Nucleus accumbens (tissue), 56 donors: Measurements from ENCODE around the gene TMEM179.
"Not testable (repeated sequence)": the region's sequence is repeated elsewhere in the genome, so short reads cannot be mapped to it uniquely, and the experiment has no call there.

Source experiments
- DNase-seq, 56 donors: peaks; one replicate each; lab custom pipeline; 2025; lab: John Stamatoyannopoulos, UW

TMEM179 gene

GRCh38 chr14:104589338-104590195 is 15.0 kb downstream of the TMEM179 start:
- DNase-seq, result no peak

- DNase-seq, result peak in 4 of 56 donors; percentile 22 to 33 (median 24)
These were observed 16.3 kb downstream of the TMEM179 start for GRCh38 chr14:104588066-104588857.

DNA sequence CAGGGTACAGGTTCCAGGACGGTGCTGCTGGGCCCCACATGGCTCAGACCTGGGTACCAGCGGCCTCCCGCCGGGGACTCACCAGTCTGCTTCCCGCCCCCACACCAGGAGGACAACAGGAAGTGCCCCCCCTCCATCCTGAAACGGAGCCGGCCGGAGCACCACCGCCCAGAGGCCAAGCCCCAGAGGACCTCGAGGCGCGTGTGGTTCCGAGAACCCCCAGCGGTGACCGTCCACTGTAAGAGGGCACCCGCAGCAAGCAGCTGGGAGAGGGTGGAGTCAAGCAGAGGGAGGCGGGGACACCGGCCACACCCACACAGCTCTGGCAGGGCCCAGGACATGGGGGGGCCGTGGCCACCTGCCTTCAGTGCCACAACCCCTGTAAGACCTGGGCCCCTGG is 16.9 kb downstream of the TMEM179 start:
- DNase-seq, result no peak

GRCh38 chr14:104586832-104587620 is 17.5 kb downstream of the TMEM179 start:
- DNase-seq, result peak in 11 of 56 donors; percentile 9 to 44 (median 22)

GRCh38 chr14:104585966-104586697 is 18.4 kb downstream of the TMEM179 start:
- no peak for DNase-seq

- DNase-seq, result no peak
These were observed 20.0 kb downstream of the TMEM179 start for GRCh38 chr14:104584557-104584956.

DNA sequence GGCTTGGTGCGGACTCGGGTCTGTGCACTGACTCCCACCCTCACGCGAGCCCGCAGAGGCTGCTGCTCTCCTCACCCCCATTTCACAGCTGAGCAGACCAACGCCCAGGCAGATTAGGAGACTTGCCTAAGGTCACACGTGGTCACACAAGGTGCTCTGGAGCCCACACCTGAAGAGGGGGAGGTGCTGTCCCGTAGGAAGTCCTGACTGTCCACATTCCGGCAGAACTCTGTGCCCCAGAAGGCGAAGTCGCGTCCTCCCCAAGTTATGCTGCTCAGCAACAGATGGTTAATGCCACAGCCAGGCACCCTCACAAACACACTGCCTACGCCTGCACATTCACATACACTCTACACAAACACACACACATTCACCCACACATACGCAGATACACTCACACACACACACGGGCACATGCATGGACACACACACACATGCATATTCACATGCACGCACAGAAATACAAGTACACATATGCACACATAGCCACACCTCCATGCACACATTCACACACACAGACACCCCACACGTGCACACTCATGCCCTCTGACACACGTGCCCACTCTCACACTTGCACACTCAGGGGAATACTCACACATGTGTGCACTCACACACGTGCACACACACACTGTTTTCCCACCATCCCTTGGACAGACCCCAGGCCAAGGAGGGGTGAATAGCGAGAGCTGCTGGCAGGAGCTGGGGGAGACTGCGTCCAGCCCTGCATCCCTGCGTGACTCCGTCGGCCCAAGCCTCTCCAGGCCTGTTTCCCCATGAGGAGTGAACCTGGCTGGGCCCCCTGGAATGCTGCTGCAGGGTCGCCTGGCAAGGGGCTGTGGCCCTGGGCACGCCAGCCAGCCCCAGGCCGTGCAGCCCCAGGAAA is 20.9 kb downstream of the TMEM179 start:
- no peak for DNase-seq

- no peak for DNase-seq
These were observed 21.9 kb downstream of the TMEM179 start for GRCh38 chr14:104582662-104583061.

GRCh38 chr14:104582005-104582404 is 22.6 kb downstream of the TMEM179 start:
- no peak for DNase-seq

- DNase-seq, result no peak
These were observed 23.1 kb downstream of the TMEM179 start for GRCh38 chr14:104581521-104581920.

- no peak for DNase-seq
These were observed 23.6 kb downstream of the TMEM179 start for GRCh38 chr14:104580961-104581360.

DNA sequence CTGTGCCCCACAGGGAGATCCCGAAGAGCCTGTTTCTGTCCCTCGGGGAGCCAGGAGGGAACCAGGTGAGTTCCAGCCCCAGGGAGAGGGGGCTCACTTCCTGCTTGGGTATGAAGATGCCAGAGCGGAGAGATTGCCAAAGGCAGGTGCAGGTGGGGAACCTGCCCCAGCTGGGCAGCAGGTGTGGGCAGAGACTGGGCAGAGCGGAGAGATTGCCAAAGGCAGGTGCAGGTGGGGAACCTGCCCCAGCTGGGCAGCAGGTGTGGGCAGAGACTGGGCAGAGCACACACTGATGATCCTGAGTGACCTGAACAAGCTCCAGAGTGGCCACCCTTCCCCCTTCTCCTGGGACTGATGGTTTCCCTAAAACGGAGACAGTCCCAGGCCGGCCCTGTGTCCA is 24.6 kb downstream of the TMEM179 start:
- not testable (repeated sequence) for DNase-seq

DNA sequence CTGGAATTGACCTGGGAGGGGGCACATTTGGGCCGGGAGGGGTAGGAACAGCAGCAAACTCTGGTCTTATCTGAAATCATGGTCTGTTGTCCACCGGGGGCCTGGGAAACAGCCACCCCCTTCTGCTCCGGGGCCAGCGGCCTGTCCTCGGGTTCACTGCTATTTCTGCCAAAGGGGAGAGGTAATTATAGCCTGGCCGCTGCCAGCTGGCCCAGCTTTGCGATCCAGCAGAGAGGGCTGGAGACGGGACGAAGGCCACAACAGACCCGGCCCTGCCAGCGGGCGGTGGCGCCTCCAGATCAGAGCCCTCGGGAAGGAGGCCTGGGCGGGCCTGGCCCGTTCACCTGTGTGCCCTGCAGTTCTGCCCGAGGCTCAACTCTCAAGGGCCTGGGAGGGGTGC is 25.1 kb downstream of the TMEM179 start, which contains the start of gene C14orf180:
Gene C14orf180, plus strand, starts transcription at position 258 of the 400 bp plus-strand sequence. CDS start 6,667 bp downstream, outside the sequence.
- peak in 8 of 56 donors; percentile 15 to 51 (median 26) for DNase-seq

DNA sequence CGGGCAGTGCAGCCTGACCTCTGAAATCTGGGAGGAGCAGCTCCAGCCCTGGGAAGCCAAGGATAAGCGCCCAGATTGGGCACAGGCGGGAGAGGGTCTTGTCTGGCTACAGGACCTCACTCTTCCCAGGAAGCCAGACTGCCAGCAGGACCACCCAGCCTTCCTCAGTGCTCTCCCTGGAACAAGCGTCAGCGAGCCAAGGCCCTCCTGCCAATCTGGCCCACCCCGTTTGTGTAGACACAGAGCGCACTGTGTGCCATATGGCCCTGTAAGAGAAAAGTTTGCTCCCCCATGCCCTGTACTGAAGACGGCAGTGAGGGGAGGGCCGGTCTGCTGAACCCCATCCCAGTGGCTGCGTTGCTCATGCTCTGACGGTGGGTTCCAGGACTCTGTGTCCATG is 26.3 kb downstream of the TMEM179 start:
- DNase-seq, result no peak

DNA sequence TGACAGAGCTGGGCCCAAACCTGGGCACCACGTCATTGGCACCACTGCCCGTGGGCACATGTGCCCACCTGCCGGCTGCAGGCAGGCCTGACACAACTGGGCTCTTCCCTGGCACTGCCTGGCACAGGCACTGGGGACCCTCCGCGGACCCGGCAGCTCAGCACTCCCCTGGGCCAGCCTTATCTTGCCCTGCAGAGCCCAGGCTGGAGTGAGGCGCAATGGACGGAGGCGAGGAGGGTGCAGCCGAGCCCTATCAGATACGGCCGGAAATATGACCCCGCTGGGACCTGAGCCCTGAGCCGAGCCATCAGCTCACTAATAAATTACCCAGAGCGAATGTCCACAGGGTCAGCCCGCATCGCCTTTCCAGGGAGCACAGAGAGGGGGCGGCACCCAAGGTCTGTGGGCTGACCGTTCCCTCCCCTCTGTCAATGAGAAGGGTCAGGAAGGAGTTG is 26.7 kb downstream of the TMEM179 start:
- DNase-seq, result no peak

DNA sequence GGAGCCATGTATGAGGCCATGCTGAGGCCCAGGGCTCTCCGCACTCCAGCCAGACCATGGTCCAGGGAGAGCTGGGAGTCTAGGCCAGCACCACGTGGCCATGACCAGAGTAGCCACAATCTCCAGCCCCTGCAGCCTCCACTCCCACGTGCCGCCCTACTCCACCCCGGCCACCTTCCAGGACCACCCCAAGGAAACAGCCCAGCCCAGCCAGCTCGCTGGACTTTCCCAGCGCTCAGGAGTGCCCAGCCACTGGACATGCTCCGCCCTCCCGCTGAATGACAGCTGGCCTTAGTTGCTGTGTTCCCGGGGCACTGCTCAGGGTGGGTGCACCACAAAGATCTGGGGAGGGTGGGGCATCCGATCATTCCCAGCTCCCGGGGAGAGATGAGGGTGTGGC is 27.1 kb downstream of the TMEM179 start:
- no peak for DNase-seq

GRCh38 chr14:104576970-104577332 is 27.6 kb downstream of the TMEM179 start:
- peak in 1 of 56 donors; percentile 15 for DNase-seq

DNA sequence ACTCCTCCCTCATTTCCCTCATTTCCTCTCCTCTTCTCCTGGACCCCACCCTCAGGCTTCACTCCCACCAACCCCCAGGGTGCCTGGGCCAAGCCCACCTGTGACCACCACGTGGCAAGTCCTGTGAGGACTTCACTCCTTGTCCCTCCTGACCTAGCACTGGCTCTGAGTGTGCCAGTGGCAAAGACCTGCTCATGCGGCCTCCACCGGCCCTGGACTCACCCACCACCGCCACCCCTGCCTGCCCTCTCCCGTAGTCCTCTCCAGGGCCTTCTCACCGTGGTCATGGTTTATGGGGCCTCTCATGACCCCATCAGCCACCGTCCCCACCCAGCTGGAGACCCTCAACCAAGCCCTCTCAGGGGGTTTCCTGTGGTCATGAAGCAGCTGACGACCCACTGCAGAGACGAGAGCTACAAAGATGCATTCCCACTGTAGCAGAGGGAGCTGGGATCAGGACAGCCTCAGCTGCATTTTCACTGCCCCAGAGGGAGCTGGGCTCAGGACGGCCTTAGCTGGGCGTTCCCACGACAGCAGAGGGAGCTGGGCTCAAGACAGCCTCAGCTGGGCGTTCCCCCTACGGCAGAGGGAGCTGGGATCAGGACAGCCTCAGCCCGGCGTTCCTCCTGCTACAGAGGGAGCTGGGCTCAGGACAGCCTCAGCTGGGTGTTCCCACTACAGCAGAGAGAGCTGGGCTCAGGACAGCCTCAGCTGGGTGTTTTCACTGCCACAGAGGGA is 28.2 kb downstream of the TMEM179 start:
- no peak for DNase-seq
